Stromal cell of bone marrow (primary cell): ENCODE results near the gene DUSP15.
"Not testable (repeated sequence)": the region's sequence is repeated elsewhere in the genome, so short reads cannot be mapped to it uniquely, and the experiment has no call there.

Source experiments
- DNase-seq: peaks from one replicate; pipeline ENCODE4 v3.0.0-alpha.2; 2012; ENCODE audit warnings: low read depth

Gene DUSP15

DNA sequence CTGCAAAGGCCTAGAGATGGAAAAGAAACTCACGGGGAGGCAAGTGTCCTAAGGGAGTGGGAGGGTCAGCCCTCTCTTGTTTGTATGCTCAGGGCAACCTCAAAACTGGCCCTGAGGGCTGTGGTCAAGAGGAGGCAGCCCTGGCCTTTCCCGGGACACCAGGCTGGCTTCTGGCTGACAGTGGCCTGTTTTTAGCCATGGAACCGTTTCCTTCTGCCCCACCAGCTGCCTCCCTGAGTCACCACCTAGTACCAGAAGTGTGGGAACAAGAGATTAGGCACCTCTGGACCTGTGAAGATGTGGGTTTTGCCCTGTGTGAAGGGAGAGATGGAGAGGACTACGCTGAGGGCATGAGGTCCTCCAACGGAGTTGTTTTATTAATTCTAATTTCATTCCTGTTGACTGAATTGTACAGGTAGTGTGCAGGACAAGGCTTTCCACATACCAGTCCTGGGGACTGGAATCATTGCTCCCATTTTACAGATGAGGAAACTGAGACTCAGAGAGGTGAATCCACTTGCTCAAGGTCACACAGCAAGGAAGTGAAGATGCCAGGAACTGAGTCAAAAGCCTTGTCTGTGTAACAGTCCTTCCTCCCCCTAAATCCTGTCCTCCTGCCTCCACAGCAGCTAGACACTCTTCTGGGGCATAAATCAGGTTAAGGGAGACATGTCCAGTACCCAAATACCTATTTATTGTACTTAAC, 30.4 kb downstream of the DUSP15 start:
- no peak for DNase-seq

DNA sequence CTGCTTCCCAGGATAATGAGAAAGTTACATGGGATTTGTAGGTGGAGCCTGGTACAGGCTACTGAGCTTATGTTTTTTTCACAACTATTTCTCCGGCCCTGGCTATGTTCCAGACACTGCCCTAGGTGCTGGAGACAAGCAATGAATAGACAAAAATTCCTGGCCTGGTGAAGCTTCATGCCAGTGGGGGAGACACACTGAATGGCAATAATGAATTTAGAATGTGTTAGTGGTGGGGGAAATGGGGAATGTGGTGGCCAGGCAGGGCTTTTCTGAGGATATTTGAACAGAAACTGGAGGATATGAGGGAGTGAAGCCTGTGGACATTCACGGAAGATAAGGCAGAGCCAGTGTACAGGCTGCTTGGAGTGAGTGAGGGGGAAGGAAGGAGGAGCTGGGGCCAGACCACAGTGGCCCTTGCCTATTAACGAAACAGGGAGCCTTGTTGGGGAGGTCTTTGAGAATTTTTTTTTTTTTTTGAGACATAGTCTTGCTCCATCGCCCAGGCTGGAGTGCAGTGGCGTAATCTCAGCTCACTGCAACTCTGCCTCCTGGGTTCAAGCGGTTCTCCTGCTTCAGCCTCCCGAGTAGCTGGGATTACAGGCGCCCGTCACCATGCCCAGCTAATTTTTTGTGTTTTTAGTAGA, 31.6 kb downstream of the DUSP15 start:
- DNase-seq = no peak

DNA sequence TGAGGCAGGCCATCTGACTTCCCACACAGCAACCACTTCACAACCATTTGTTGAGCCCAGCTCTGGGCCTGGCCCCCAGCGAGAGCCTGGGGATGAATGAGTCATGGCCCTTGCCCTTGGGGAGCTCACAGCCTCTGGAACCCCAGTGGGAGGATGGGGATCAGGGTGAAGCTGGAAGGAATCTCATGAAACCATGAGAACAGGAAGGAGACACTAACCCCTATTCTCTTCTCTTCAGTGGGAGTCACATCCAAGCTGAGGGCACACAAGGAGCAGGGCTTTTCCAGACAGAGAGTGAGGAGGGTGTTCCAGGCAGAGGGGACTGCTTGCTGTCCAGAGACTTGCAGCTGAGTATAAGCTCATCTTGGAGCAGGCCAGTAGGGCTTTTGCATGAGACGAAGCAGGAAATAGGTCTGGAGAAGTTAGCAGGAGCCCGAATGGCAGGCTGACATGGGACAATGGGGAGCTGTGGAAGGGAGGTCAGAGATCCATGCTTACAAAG, 32.4 kb downstream of the DUSP15 start:
- DNase-seq = no peak

DNA sequence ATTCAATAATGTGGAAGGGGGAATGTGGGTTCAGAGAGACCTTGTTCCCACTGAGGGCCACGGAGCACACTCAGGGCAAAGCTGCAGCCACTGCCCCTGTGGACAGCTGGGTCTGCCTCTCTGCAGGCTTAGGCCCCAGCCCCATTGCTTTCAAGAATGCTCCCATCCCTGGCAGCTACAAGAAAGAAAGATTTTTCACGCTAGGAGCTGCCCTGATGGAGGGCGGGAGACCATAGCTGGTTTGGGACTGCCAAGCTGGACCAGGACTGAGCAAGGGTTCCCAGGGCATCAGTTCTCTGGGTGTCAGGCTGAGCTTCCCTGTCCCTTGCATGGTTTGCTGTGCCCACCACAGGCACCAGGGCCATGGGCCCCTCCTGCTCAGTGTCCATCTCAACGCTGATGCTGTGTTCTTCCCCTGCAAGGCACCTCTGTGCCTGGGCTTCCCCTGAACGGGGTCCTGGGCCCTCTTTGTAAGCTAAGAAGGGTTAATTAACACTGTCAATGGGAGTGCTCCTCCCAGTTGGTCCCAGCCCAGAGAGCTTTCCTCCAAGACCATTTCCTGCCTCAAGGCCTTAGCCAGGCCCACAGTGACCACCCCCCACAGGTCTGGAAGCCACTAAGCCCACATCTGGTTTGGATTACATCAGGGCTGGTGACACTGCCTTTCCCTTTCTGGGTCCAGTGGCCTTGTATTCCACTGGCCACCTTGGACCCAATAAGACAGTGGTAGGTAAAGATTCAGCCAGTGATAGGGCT, 33.3 kb downstream of the DUSP15 start:
- no peak for DNase-seq

DNA sequence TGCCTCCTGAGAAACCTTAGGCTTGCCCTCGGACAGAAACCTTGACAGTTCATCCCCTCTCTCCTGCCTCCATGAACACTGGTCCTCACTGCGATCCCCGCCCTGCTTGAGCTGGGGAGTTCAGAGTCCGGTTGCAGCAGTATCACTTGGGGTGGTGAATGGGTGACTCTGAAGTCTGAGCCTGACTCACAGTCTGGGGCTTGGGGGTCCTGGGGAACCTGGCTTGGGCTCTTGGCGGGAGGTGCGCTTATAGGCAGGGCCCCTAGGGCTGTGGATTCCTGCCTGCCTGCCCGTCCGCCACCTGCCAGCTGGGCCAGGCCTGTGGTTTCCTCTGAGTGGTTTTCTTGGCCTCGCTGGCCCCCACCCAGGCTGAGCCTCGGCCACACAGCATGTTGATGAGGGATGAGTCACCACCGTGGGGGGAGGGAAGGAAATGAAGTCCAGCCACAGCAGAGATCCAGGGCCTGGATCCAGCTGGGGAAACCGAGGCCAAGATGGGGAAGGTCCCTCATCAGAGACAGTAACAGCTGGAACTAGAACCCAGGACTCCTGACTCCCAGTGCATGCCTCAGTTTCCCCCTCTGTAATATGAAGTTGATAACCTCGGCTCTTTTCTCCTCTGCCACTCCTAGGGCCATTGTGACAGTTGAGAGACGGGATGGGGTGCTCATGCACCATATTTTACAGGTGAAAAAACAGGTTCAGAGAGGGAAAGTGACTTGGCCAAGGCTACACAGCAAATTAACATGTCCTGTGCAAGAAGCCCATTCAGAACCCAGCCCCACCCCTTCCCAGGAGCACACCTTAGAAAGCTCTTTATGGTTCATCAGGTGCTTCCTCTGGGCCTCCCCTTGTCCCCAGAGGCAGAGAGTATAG, 34.1 kb downstream of the DUSP15 start:
- DNase-seq = peak; percentile 80

DNA sequence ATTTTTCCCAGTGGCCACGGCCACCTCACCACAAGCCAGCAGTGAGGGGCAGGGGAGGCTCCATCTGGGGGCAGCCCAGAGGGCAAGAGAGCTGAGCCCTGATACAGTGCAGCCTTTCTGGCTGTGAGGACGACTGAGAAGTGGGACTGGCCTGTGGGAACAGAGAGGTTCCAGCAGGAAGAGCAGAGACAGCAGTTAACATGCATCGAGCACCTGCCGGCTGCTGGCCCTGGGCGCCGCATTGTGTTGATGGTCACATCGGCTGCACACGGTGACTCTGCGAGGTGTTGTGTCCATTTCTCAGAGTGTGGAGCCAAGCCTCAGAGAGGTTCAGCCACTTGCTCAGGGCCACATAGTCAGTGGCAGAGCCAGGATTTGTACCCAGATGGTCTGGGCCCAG, 34.8 kb downstream of the DUSP15 start:
- no peak for DNase-seq

DNA sequence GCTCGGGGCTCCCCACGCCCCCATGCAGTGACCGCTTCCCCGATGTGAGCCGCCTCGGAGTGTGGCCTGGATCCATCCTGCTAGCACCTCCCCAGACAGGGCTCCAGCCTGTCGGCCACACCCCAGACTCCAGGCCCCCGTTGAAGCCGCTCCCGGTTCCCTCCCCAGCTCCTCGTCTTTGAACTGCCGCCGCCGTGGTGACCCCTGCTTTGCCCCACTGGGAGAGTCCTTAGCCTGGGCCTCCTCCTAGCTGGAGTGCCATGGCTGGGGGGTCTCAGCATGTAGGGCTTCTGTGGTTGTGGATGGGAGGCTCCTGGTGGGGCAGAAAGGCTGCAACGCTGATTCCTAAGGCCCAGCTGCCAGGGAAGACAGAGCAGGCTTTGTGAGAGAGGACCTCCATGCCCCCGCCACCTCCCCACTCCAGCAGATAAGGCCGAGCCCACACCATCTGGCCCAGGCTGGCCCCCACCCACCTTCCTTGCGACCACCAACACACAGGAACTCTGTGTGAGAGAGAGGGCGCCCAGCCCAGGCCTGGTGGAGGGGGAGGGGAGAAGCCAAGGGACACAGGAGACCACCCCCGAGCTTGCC, 36.3 kb downstream of the DUSP15 start:
- no peak for DNase-seq

DNA sequence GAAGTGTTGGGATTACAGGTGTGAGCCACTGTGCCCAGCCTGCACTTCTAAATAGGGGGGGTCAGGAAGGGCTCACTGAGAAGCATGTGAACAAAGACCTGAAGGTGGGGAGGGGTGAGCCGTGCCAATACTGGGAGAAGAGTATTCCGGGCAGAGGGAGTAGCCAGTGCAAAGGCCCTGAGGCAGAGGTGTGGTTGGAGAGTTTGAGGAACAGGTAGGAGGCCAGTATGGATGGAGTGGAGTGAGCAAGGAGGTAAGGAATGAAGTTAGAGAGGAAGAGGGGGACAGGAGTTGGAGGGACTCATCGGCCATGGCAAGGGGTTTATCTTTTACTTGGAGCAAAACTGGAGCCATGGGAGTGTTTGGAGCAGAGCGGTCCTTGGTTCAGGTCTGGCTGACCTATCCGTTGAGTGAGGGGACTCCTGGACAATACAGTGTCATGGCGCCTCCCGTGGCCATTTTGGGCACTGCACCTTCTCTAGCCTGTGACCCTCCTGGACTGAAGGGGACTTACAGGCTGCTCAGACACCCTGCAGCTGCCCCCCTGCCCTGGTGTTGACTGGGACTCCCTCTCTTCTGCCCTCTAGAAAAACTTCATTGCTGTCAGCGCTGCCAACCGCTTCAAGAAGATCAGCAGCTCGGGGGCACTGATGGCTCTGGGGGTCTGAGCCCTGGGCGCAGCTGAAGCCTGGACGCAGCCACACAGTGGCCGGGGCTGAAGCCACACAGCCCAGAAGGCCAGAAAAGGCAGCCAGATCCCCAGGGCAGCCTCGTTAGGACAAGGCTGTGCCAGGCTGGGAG, 37.0 kb downstream of the DUSP15 start:
- DNase-seq = no peak

DNA sequence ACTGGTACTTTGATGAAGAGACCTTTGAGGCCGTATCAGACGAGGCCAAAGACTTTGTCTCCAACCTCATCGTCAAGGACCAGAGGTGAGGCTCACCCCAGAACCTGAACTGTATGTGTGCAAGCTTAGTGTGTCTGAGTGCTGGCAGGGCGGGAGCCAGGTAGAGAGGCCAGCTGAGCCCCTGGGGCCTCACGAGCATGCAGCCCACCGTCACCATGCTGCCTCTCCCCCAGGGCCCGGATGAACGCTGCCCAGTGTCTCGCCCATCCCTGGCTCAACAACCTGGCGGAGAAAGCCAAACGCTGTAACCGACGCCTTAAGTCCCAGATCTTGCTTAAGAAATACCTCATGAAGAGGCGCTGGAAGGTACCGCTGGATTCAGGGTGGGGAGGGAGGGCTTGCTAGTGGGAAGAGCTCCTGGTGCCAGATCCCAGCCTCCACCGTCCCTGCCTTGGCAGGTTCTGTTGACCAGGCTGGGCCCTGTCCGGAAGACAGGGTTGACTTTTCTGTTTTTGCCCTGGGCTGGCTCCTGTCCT, 38.5 kb downstream of the DUSP15 start:
- no peak for DNase-seq

DNA sequence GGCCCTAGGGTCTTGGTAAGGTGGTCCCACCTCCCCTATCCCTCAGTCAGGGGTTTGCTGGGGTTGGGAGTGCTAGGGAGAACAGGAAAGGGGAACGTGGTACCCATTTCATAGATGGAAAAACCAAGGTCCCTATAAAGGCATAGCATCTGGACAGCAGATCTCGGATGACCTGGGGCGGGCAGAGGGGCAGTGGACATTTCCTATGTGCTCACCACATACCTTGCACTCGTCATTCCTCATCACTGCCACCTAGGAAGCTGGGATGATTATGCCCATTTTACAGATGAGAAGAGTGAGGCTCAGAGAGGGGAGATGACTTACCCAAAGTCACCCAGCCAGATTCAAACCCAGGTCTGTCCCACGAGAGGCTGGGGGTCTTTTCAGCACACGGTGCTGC, 39.1 kb downstream of the DUSP15 start:
- no peak for DNase-seq

DNA sequence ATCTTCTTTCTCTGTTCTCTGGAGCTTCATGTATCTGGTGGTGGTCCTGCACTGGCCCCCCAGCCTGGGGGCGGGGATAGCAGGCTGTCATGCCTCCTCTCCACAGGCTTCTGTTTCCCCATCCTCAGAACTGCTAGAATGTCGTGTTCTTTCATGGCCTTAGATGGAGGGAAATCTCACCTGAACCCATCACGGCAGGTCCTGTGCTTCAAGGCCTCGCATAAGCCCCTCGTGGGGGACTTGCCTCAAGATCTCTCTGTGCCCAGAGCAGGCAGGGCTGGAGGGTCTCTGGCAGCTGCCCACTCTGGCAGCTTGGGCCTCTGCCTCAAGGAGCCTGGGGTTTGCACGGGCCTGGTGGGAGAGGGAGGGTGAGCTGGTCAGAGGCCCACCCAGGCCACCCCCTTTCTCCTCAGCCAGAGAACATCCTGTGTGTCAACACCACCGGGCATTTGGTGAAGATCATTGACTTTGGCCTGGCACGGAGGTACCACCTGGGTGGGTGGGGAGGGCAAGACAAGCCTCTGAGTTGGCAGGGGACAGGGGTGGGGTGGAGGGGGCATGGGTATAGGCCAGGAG, 39.8 kb downstream of the DUSP15 start:
- DNase-seq = no peak

DNA sequence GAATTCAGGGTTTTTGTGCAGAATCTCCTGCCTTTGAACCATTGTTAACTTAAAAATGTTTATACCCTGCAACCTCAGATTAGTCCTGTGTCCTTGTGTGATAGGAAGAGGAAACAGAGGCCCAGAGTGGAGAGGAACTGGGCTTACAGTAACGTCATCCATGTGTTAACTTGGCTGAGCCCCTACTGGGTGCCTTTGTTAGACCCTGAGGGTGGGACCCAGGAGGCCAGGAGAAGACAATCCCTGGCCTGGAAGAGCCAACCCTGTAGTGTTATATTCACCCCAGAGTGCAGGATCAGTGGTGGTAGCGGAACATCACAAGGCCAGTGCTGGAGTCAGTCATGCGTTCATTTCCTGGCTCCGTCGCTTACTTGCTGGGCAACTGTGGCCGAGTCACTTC, 40.6 kb downstream of the DUSP15 start:
- DNase-seq = no peak

DNA sequence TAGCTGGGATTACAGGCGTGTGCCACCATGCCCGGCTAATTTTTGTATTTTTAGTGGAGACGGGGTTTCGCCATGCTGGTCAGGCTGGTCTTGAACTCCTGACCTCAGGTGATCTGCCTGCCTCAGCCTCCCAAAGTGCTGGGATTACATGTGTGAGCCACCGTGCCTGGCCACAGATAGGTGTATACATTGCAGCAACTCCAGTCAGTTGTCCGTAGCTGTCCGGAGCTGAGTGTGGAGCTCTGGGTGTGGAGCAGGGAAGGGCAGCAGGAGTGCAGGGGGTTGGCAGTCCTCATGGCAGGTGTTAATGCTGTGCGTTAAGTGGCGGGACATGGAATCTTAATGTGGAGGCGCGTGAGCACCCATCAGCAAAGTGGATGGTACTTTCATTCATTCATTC, 42.3 kb downstream of the DUSP15 start:
- DNase-seq = not testable (repeated sequence)

DNA sequence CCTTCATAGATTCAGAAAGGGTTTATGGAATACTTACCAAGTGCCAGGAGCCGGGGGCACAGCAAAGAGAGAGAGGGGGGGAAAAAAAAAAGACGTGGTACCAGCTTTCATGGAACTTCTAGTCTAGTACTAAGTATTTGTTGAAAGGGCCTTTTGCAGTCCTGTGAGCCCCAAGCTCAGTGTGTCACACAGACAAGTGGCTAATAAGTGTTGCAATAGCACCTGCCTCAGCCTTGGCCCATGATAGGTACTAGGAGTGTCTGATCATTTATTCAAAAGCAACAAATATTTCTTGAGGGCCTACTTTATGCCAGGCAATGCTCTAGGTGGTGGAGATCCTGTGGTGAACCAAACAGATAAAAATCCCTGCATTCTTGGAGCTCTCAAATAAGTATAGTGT, 43.3 kb downstream of the DUSP15 start:
- no peak for DNase-seq

DNA sequence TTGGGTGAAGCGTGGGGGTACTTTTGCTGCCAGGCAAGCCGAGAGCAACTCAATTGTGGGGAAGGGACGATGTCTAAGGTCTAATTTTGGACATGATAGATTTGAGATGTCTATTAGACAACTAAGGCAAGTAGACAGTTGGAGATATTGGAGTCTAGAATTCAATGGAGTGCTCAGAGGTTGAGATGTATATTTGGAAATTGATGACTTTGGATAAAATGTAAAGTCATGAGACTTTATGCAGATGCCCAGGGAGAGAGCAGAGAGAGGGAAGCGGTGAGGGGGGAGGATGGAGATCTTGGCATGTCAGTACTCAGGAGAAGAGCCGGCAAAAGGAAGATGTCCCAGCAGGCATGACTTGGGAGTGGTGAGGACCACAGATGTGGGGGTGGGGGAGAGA, 44.3 kb downstream of the DUSP15 start:
- no peak for DNase-seq

DNA sequence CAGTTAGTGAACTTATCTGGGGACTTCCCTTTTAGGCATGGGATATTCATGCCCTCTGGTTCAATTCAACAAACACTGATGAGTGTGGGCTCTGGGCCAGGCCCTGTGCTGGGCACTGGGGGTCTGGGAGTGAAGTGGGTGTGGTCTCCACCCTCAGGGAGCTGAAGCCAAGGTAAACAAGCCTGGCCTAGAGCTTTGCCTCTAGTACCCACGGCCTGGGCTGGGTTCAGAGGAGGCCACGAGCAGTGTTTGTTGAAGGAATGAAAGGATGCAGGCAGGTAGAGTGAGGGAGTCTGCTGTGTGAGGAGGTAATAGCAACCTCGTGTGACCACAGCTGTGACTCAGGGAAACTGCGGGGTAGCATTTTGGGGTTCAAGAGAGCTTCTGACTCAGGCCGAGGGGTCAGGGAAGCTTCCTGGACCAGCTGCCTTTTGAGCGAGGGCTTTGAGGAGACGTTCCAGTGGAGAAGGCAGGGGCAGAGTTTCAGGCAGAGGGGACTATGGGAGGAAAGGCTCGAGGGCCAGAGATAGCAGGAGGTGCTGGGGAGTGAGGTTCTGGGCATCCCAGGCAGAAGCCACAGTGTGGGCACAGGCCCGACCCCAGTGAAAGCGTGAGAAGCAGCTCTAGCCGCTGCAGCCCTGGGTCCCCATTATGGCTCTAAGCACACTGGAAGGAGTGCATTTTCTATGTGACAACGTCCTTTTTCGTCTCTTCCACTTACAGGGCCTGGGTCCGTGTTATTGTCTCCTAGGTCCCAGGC, 45.6 kb downstream of the DUSP15 start:
- DNase-seq = no peak

DNA sequence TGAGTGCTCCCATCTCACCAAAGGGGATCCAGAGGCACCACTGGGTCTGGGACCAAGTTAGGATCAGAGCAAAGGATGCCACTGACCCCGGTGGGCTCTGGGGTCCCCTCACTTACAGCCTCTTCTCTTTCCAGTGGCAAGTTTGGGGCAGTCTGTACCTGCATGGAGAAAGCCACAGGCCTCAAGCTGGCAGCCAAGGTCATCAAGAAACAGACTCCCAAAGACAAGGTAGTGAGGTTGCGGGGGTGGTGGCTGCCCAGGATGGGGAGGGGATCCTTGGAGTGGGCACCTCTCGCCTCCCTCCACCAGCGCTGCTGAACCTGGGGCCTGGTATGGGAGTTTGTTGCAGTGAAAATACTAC, 46.2 kb downstream of the DUSP15 start:
- no peak for DNase-seq

DNA sequence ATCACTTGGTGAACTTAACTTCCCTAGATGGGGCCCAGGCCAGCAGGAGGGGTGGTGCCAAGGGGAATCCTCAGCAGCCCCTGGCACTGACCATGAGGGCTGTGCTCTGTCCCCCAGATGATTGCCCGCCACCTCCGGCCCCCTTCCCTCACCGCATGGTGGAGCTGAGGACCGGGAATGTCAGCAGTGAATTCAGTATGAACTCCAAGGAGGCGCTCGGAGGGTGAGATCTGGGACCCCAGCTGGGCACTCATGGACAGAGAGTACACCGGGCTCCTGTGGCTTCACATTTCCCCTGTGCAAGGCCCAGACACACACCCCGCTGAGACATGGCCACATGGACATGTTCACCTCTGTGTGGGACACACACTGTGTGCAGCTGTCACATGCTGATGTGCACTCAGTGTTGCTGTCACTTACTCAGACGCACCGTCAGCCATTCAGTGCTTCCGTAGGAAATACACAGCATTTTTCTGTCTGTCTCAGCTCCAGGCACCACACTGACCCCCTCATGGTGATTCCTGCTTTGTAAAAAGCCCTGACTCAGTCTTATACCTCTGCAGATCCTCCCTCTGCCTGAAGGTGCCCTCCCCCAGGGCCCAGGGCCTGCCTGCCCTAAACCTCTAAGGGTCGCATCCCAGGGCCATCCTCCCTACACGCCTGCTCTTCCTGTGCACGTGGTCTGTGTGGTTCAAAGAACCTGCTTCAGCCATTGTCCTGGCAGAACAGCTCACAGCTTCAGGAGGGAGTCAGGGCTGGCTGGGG, 46.8 kb downstream of the DUSP15 start:
- no peak for DNase-seq
